Ovary (tissue), 3 donors: ENCODE results near the gene ADARB2.

ENCODE experiments used
- CTCF ChIP-seq, 3 donors: fragments of 450-650 bp in 2 of 3; fragments of 200-600 bp in 1 of 3; IDR thresholded peaks; one replicate each; pipeline versions ENCODE4 v1.5.1 to v1.8.0; 2016 to 2022; ENCODE audit warnings: antibody characterized with exemption in 3 of 3, mild to moderate bottlenecking in 1 of 3
- EP300 ChIP-seq: sonication (generic); formaldehyde crosslinking; IDR thresholded peaks from one replicate; pipeline ENCODE4 v1.6.1; 2017; ENCODE audit warnings: antibody characterized with exemption
- POLR2A ChIP-seq: fragments of 450-650 bp; IDR thresholded peaks from one replicate; pipeline ENCODE4 v1.6.1; 2017; ENCODE audit warnings: antibody characterized with exemption, mild to moderate bottlenecking, moderate library complexity
- donor health status: DM: no; HTN: no; CAD: no.

- no peak for TF ChIP-seq CTCF (IDR thresholded peaks at IDR 0.05)
- TF ChIP-seq POLR2A: no peak
- no peak for TF ChIP-seq EP300
Observed at GRCh38 chr10:1513221-1513620, 224.1 kb downstream of the ADARB2 start.
